ENCODE data around the gene PDE4D. TPM values are rescaled to one million over a fixed set of nuclear protein-coding genes. Genes with fewer than 3 reads are reported as not detected.

The PDE4D gene
- total and polyA plus RNA-seq, 2 of the 4 experiments (the other 2 are of a cell fraction): 1.4 to 7.9 TPM

GRCh38 chr5:59326596-59326995 is 566.9 kb downstream of the PDE4D start:
- H3K23ac ChIP-seq (ENCODE audit: low read depth, low read length): no peak overlapping the region
- H4K20me1 ChIP-seq (ENCODE audit: insufficient read depth, low read length): no peaks in the 10 kb centered on the region
- no CpG with 5 or more reads among the region's 2 CpGs for WGBS, 2 experiments (ENCODE audit: extremely low coverage in 2 of 2, insufficient read length in 1 of 2)
- no peak overlapping the region for H2AK5ac ChIP-seq (ENCODE audit: low read depth, low read length)
- H4K5ac ChIP-seq (ENCODE audit: low read depth, low read length): no peak overlapping the region
- no peaks in the 10 kb centered on the region for H3K4me1 ChIP-seq (ENCODE audit: control insufficient read depth, insufficient read depth, low read length)
- no peak overlapping the region for H4K91ac ChIP-seq (ENCODE audit: insufficient read depth, low read depth, low read length)
- H3K9ac ChIP-seq (ENCODE audit: low read depth, low read length): no peak overlapping the region
- H2BK20ac ChIP-seq (ENCODE audit: low read depth, low read length): no peak overlapping the region
- DNase-seq: no peak
- no peak overlapping the region for H3K4me3 ChIP-seq (ENCODE audit: insufficient read depth, low read depth, low read length)
- no peak overlapping the region for H2AFZ ChIP-seq (replicated peaks; ENCODE audit: low read length, poor library complexity)
- no peaks in the 10 kb centered on the region for H3K36me3 ChIP-seq (ENCODE audit: control insufficient read depth, insufficient read depth, low read length)
- no TSS peak for BruUV-seq (replicated peaks)
- TF ChIP-seq MAZ (IDR thresholded peaks at IDR 0.05; ENCODE audit: borderline replicate concordance, low read depth, low read length): no peak
- no peak for TF ChIP-seq FOS (IDR thresholded peaks at IDR 0.05; ENCODE audit: low read depth, low read length)
- TF ChIP-seq, protein P1, sequence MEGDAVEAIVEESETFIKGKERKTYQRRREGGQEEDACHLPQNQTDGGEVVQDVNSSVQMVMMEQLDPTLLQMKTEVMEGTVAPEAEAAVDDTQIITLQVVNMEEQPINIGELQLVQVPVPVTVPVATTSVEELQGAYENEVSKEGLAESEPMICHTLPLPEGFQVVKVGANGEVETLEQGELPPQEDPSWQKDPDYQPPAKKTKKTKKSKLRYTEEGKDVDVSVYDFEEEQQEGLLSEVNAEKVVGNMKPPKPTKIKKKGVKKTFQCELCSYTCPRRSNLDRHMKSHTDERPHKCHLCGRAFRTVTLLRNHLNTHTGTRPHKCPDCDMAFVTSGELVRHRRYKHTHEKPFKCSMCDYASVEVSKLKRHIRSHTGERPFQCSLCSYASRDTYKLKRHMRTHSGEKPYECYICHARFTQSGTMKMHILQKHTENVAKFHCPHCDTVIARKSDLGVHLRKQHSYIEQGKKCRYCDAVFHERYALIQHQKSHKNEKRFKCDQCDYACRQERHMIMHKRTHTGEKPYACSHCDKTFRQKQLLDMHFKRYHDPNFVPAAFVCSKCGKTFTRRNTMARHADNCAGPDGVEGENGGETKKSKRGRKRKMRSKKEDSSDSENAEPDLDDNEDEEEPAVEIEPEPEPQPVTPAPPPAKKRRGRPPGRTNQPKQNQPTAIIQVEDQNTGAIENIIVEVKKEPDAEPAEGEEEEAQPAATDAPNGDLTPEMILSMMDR (conservative IDR thresholded peaks at IDR 0.05; ENCODE audit: low read depth, low read length): no peak
- TF ChIP-seq NFE2L2 (IDR thresholded peaks at IDR 0.05; ENCODE audit: low read depth, low read length): no peak
- TF ChIP-seq MXI1 (IDR thresholded peaks at IDR 0.05; ENCODE audit: borderline replicate concordance, low read depth, low read length): no peak
- TF ChIP-seq RFX5 (IDR thresholded peaks at IDR 0.05; ENCODE audit: low read depth, low read length): no peak
- no peak for TF ChIP-seq SMC3 (IDR thresholded peaks at IDR 0.05; ENCODE audit: low read depth, low read length)
- TF ChIP-seq, protein P2, sequence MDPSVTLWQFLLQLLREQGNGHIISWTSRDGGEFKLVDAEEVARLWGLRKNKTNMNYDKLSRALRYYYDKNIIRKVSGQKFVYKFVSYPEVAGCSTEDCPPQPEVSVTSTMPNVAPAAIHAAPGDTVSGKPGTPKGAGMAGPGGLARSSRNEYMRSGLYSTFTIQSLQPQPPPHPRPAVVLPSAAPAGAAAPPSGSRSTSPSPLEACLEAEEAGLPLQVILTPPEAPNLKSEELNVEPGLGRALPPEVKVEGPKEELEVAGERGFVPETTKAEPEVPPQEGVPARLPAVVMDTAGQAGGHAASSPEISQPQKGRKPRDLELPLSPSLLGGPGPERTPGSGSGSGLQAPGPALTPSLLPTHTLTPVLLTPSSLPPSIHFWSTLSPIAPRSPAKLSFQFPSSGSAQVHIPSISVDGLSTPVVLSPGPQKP (IDR thresholded peaks at IDR 0.05; ENCODE audit: borderline replicate concordance, low read depth, low read length): no peak
- no peak overlapping the region for H3K4me2 ChIP-seq (ENCODE audit: low read depth, low read length)
- H2AK9ac ChIP-seq (replicated peaks; ENCODE audit: low read depth, low read length, poor library complexity): no peak overlapping the region
- no peak overlapping the region for H2BK5ac ChIP-seq (ENCODE audit: low read depth, low read length, poor library complexity, severe bottlenecking)
- H3K27me3 ChIP-seq (ENCODE audit: control insufficient read depth, insufficient read depth, low read length): 0 out of 2 replicates have a peak, but pooled peaks cover 1% of the 10 kb centered on the region
- H3K79me1 ChIP-seq (ENCODE audit: low read depth in 1 of 2, low read length in 2 of 2): no peaks in the 10 kb centered on the region
- no peak overlapping the region for H3K14ac ChIP-seq (replicated peaks; ENCODE audit: low read depth, low read length)
- no peaks in the 10 kb centered on the region for H3K9me1 ChIP-seq (ENCODE audit: insufficient read depth, low read length)
- H4K8ac ChIP-seq (ENCODE audit: low read depth in 2 of 2, low read length in 2 of 2): no peak overlapping the region
- in situ Hi-C loops (cut with MboI; ENCODE audit: low sequenced_read_pairs): no loop called here
- H3K4ac ChIP-seq (ENCODE audit: low read depth, low read length): no peak overlapping the region
- ChIA-PET CTCF (no interaction called here), POLR2A (ENCODE audit: unreplicated experiment) (no interaction called here)
- no peak for ATAC-seq (ENCODE audit: low read depth)
- no peak overlapping the region for H3K27ac ChIP-seq (ENCODE audit: insufficient read depth, low read length)
- no peak overlapping the region for H2BK15ac ChIP-seq (ENCODE audit: low read depth, low read length)
- H3K9me3 ChIP-seq (ENCODE audit: control insufficient read depth, insufficient read depth, low read length): no peaks in the 10 kb centered on the region
- H3K18ac ChIP-seq (ENCODE audit: low read depth, low read length): no peak overlapping the region
- H2BK120ac ChIP-seq (ENCODE audit: low read depth, low read length): no peak overlapping the region
- dilution Hi-C loops (cut with HindIII; ENCODE audit: low sequenced_read_pairs, unreplicated experiment): no loop called here
- intact Hi-C loops (cut with micrococcal nuclease): no loop called here
- H3K56ac ChIP-seq (ENCODE audit: extremely low read depth, insufficient read depth, low read length): no peak overlapping the region

All from IMR-90 (cell line).